CD4-positive, alpha-beta T cell treated with Interferon alpha-2 for 1 hour (primary cell): ENCODE measurements around the gene LRMDA.

Source experiments
- DNase-seq, 2 donors: peaks; one replicate each; pipeline ENCODE4 v3.0.0-alpha.2; 2020 to 2022

The LRMDA gene

DNA sequence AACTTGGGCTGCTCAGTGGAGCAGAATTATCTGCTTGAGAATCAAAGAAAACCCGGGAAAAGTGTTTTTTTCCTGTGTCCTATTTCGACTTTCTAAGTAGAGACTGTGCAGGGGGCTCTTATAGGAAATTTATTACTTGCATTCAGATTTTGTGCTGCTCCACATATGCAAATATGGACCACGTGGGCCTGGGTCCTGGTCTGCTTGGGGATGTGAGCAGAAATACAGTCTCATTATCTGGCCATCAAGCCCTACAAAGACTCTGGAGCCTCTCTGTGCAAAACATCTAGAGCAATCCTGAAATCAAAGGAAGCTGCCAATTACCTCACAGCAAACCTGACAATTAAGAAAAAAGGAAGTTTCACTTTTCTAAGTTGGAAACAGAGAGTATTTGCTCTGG, 216.9 kb downstream of the LRMDA start:
- no peak for DNase-seq

GRCh38 chr10:75648854-75649253, 217.4 kb downstream of the LRMDA start:
- DNase-seq: no peak

DNA sequence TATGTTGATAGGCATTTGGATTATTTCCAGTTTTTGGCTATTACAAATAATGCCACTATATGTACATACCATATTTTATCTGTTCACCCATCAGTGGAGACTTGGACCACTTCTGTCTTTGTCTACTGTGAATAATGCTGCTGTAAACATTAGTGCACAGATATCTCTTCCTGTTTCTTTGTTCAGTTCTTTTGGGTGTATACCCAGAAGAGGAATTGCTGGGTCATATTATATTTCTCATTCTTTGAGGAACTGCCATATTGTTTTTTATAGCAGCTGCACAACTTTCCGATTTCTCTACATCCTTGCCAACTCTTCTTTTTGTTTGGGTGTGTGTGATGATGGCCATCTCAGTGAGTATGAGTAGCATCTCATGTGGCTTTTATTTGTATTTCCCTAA, 218.0 kb downstream of the LRMDA start:
- DNase-seq: no peak

GRCh38 chr10:75650648-75651047, 219.2 kb downstream of the LRMDA start:
- DNase-seq: no peak

DNA sequence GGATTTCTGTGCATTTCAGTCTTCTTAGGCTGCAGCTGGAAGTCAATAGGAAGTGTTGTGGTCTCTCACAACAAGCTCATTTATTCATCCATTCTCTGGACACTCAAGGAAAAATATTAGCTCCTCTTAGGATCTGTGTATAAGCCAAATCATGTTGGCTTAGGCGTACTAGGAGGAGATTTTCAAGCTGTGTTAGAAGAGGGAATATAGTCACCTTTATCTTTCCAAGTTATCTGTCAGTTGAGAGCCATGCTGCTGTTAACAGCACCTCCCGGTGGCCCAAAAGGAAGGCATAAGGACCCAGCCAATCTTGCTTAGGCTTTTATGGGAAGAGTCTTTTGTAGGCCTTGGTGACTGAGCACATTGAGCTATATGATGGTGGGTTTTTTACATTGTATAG, 220.0 kb downstream of the LRMDA start:
- no peak for DNase-seq

DNA sequence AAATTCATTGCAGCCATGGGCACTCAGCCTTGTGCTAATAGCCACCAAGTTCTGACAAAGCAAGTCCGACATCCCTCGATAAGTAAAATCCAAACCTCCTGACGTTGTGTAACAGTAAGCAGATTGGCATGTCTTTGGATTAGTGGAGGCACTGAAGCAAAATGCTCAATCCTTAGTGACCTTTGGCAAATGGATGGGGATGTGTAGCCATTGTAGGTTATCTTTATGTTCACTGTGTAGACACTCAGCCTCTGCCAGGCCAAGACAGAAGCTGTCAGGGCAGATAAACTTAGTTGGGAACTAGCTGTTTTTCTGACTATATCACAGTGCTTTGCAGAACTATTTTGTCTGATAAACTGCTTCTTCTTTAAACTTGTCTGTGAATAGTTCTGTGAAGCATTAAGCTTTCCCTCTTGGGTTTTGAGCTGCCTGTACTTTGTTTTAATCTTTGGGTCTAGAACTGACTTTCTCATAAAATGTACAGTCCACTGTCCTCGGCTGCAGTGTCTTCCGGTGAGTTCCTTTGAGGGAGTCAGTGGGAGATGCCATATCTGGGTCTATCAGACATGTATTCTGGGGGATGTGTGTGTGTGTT, 220.8 kb downstream of the LRMDA start:
- DNase-seq: no peak

DNA sequence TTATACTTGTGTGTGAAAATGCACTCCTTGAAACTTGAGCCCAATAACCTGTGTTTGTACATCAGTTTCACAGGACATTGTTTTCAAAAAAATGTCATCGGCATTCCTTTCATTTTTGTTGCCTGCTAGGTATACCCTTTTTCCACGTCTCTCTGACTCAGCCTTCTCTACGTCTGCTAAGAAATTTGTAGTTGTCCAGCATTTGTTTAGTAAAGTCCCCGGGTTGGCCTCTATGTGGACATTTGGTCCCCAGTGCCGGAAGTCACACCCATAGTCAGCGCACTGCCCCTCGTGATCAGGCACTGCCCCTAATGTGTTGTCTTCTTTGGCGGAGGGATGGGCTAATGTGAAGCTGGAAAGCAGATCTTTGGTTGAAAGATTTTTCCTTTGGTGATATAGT, 222.3 kb downstream of the LRMDA start:
- no peak for DNase-seq

- DNase-seq: no peak
Measured at GRCh38 chr10:75654171-75654771, 222.8 kb downstream of the LRMDA start.

- DNase-seq: no peak
Measured at GRCh38 chr10:75654772-75655171, 223.3 kb downstream of the LRMDA start.

DNA sequence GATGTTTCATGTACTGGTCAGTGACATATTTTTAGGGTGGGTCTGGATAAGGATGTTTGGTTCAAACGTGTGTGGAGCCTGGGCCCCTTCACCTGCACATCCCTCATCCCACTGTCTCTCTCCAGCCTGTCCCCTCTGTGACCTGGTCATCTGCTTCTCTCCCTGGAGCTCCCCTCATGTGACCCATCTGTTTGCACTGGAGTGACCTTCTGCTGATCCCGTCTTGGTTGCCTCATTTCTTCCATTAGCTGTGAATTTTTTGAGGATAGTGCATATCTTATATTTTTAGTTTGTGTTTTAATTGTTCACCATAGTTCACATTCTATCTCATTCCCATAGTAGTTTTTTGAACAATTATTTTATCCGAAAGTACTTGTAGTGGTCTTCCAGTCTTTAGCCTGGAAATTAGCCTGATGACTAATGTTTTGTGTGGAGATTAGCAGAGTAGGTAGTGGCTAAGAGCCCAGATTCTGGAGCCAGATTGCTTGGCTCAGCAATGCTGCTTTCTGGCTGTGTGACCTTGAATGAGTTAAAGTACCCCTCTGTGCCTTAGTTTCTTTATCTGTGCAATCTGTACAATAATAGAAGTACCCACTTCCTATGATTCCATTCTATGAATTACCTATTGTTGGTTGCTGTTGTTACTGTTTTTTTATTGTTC, 224.5 kb downstream of the LRMDA start:
- no peak for DNase-seq

DNA sequence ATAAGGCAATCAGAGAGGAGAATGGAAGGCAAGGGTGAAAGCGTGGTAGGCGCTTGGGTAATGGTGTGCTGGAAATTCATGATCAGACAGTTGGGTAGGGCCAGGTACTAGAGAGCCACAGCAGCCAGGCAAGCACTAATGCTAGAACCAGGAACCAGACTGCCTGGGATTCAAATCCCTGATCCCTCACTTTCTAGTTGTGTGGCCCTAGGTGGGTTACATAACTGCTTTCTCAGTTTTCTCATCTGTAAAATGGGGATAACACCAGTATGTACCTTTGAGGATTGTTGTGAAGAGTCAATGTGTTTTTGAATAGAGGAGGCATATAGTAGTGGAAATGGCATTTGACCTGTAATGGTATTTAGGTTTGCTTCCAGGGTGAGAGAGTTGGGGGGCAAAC, 225.9 kb downstream of the LRMDA start:
- DNase-seq: no peak

DNA sequence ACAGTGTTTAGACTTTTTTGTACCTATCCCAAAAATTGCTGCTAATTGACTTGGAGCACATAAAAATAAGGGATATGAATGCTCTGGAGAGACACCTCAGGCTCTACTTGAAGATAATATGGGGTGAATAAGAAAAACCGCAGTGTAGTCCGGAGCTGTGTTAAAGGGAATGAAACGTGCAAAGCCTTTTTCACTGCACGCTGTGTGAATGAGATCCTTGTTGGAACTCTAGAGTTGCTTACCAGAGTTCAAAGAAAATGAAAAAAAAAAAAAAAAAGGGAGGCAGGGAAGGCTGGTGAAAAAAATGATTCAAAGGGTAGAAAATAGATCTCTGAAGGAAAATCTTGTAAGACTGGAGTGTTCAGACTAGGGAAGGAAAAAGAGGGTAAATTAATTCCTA, 226.6 kb downstream of the LRMDA start:
- DNase-seq: no peak

DNA sequence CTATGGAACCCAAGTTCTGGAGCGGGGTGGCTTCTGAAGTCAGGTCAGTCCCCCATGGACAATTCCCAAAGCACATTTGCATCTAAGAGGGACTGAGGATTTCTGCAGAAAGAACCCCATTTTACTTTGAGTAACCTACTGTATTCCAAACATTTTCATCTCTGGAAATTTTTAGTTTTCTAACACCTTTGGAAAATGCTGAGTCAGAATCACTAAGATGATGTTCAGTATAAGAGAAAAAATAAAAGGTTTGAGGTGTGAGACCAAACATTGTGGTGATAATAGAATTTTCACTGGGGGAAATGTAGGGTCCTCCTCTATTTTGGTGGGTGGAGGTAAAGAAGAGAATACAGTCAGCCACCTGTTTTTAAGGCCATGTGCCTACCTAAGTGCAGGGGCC, 227.1 kb downstream of the LRMDA start:
- DNase-seq: no peak

- DNase-seq: no peak
Measured at GRCh38 chr10:75658915-75659314, 227.5 kb downstream of the LRMDA start.

DNA sequence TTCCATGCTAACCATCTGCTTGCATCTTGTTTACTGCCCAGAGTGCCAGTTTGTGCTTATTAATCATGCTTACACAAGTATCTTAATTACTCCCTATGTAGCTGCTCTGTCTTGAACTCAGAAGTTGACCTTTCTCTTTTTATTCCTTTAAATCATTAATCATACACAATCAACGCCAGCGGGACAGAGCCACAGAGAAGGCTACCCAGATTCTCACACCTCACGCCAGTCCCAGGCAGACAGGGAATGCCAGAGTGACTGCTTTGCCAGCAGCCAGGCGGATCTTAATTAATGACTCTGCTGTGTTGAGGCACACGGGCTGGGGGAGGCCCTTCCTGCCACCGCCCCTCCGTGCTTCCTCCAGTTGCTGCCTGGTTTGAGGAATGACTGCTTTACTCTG, 229.4 kb downstream of the LRMDA start:
- no peak for DNase-seq

DNA sequence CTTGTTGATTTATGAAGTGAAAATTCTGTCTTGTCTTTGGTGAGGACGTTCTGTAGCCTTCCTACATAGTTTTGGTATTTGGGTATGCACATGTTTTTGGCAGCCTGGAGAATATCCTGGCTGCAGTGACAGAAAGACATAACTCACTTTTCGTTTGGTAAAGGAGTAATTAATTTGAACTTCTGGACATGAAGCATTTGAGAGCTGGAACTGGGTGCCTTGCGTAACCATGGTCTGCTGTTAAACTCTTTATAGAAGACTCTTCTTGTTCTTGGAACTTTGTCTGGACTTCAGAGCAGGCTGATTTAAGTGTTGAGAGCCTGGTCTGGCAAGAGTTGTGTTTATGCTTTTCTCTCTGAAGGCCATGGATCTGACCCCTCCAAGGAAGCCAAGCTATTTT, 231.3 kb downstream of the LRMDA start:
- DNase-seq: no peak

- DNase-seq: no peak
Measured at GRCh38 chr10:75663947-75664664, 232.7 kb downstream of the LRMDA start.

DNA sequence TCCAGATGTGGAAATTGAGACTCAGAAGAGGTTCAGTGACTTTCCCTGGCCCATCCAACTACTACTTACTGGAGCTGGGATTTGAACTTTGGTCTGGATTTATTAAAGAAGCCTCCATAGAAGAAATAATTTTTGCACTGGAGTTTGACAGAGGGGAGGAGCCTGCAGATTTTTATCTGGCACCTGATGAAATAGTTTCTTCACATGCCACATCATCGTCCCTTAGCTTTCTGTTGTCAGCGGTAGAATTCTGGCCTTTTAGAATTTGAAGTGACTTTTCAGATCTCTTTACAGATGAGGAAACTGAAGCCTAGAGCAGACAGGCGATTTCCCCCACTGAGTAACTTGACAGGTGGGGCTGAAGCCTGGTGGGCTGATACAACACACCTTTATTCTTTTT, 233.5 kb downstream of the LRMDA start:
- DNase-seq: no peak

DNA sequence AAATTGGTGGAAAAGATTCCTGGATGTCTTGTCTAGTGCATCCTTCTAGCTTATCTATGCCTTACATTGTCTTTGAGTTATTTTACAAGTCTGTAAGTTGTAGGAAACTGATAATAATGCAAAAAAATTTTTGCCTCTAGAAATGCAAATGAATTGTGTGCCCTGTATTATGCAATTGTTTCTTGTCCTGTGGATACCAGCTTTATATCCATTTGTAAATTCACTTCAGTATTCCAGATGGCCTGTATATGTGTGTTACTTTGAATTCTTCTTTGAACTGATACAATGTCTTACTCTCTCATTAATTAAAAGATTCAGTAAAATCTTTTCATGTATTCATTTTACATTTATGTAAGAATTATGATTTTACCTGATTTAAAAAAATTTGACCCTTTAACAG, 234.3 kb downstream of the LRMDA start:
- DNase-seq: no peak

DNA sequence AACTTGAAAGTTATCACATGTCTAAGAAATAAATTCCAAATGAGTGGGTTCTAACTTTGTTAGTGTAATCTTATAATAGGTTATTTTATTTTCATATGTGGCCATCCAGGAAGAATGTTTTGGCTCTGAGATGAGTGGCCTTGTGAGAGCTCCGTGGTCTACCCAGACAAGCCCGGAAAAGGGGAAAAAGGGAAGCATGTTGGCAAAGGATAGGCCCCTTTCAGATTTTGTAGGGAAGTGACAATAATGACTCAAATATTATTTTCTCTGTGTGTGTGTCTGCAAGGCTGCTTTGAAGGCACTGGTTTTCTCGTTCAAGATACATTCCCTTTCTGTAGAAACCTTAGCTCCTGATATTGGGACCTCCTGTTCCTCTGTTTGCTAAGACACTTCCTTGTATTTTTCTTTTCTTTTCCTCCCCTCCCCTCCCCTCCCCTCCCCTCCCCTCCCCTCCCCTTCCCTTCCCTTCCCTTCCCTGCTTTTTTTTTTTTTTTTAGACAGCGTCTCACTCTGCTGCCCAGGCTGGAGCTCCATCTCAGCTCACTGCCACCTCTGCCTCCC, 240.8 kb downstream of the LRMDA start:
- no peak for DNase-seq

- no peak for DNase-seq
Measured at GRCh38 chr10:75672842-75673241, 241.4 kb downstream of the LRMDA start.

DNA sequence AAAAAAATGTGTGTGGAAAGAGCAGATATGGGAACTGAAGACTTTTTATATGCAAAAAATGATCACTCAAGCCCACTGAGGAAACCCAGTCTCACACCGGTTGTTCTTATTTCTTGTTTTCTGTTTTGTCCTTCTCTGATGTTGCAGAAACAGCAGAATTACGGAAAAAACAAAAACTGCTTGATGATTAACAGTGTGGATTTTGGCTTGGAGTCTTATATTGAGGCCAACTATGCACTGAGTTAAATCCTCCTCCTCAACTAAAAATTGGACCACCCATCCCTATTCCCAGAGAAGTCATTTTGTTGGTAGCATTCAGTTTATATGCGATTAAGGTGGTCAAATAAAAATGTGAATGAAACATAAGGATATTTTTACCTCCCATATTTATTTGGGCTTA, 246.1 kb downstream of the LRMDA start:
- DNase-seq: no peak

DNA sequence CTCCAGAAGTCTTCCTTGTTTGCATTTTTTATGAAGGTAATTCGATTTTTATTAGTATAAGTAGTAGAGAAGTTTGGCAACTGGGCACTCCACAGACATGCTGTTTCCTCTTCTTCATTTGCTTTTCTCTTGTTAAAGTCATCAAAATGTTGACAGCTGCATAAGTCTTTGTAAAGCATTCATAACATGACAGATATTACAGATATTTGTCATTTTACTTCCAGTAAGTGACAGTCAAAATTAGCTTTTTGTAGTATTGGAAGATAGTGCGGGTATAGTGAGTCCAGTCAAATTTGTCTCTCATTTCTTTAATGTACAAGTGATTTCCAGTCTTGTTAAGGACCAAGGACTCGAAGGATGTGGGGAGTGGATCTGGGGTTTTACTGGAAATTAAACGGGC, 247.1 kb downstream of the LRMDA start:
- DNase-seq: no peak

GRCh38 chr10:75679536-75679935, 248.1 kb downstream of the LRMDA start:
- DNase-seq: no peak
